Mucosa of rectum (tissue), 2 donors: ENCODE data around the gene ATP11A.

Experiments used
- H3K27ac ChIP-seq, 2 donors: one replicate each; pipeline ENCODE4 v1.7.0; 2013; ENCODE audit warnings: inconsistent platforms in 2 of 2, low read depth in 2 of 2, low read length in 2 of 2
- H3K27me3 ChIP-seq, 2 donors: one replicate each; pipeline ENCODE4 v1.7.0; 2013; ENCODE audit warnings: low read length in 2 of 2; ENCODE audit not compliant: control insufficient read depth in 2 of 2, insufficient read depth in 2 of 2
- H3K36me3 ChIP-seq, 2 donors: one replicate each; pipeline ENCODE4 v1.7.0; 2013; ENCODE audit warnings: low read length in 2 of 2; ENCODE audit not compliant: control insufficient read depth in 2 of 2, insufficient read depth in 2 of 2
- H3K4me1 ChIP-seq, 2 donors: one replicate each; pipeline ENCODE4 v1.7.0; 2013; ENCODE audit warnings: low read length in 2 of 2, mild to moderate bottlenecking in 1 of 2; ENCODE audit not compliant: control insufficient read depth in 2 of 2, insufficient read depth in 2 of 2
- H3K4me3 ChIP-seq, 2 donors: one replicate each; pipeline ENCODE4 v1.7.0; 2013; ENCODE audit warnings: low read length in 2 of 2
- H3K9ac ChIP-seq, 2 donors: one replicate each; pipeline ENCODE4 v1.7.0; 2013; ENCODE audit warnings: low read length in 2 of 2, low read depth in 1 of 2, mild to moderate bottlenecking in 1 of 2
- H3K9me3 ChIP-seq, 2 donors: one replicate each; pipeline ENCODE4 v1.7.0; 2013; ENCODE audit warnings: low read length in 2 of 2; ENCODE audit not compliant: control insufficient read depth in 2 of 2
- donor health status: healthy.
- donor health status: Normal muscosa, but diverticular disease.

The ATP11A gene

DNA sequence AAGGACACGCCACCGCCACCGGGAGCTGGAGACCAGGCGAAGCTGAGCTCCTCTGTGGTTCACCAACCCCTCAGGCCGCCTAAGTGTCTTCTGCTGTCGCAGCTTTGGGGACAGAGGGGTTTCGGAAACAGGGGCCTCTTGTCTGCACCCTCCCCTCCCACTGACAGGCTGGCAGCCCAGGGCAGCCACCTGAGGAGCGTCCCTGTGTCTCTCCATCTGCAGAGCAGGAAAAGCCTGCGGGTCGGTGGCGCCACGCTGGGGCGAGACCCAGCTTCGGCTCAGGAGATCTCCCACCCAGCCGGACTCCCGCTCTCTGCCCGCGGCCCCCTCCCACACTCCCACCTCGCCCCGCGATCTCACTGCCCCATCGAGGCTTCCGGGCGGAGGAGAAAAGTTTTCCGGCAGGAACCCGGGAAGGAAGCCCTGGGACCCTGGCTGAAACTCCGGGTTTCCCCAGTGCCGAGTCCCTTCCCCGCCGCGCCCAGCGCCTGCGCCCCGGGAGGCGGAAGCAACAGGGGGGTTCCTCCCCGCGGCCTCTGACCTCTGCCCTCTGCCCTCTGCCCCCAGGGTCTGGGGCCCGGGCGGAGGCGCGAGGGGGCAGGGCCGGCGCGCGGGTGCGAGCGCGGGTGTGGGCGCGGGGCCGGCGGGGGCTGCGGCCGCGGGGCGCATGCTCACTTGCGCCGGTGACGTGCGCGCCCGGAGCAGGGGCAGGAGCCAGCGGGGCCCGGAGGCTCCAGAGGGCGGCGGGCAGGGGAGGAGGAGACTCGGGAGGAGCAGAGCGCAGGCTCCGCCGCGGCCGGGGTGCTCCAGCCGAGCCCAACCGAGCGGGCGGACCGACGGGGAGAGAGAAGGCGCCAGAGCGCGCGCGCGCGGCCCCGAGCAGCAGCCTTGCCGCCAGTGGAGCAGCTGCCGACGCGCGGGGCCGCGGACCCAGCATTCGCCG is at the start of gene ATP11A:
Gene ATP11A, plus strand, starts transcription at position 736 of the 943 bp plus-strand sequence. CDS start 379 bp downstream, outside the sequence.
- no peaks in the 10 kb centered on the region for H3K9me3 ChIP-seq
- H3K36me3 ChIP-seq: no peaks in the 10 kb centered on the region
- peak within 1 kb of the TSS; percentile 67 to 72 for H3K4me3 ChIP-seq
- H3K4me1 ChIP-seq: peaks cover 7 to 11% of the 10 kb centered on the region in 2 donors
- no peaks in the 10 kb centered on the region for H3K27me3 ChIP-seq
- peak within 1 kb of the TSS; percentile 72 to 74 for H3K27ac ChIP-seq
- H3K9ac ChIP-seq: peak within 1 kb of the TSS; percentile 63 to 70

- H3K9me3 ChIP-seq: no peaks in the 10 kb centered on the region
- H3K4me1 ChIP-seq: no peaks in the 10 kb centered on the region
- no peak overlapping the region for H3K27ac ChIP-seq
- peaks cover 5 to 7% of the 10 kb centered on the region in 2 donors for H3K27me3 ChIP-seq
- H3K9ac ChIP-seq: no peak overlapping the region
- H3K36me3 ChIP-seq: no peaks in the 10 kb centered on the region
- H3K4me3 ChIP-seq: no peak overlapping the region
Observed at GRCh38 chr13:112641456-112642089, 48.3 kb upstream of the ATP11A start.

- H3K9ac ChIP-seq: no peak overlapping the region
- H3K27ac ChIP-seq: no peak overlapping the region
- H3K27me3 ChIP-seq: peaks cover 3 to 7% of the 10 kb centered on the region in 2 donors
- H3K36me3 ChIP-seq: no peaks in the 10 kb centered on the region
- no peaks in the 10 kb centered on the region for H3K9me3 ChIP-seq
- no peaks in the 10 kb centered on the region for H3K4me1 ChIP-seq
- H3K4me3 ChIP-seq: no peak overlapping the region
Observed at GRCh38 chr13:112642090-112642460, 47.8 kb upstream of the ATP11A start.

DNA sequence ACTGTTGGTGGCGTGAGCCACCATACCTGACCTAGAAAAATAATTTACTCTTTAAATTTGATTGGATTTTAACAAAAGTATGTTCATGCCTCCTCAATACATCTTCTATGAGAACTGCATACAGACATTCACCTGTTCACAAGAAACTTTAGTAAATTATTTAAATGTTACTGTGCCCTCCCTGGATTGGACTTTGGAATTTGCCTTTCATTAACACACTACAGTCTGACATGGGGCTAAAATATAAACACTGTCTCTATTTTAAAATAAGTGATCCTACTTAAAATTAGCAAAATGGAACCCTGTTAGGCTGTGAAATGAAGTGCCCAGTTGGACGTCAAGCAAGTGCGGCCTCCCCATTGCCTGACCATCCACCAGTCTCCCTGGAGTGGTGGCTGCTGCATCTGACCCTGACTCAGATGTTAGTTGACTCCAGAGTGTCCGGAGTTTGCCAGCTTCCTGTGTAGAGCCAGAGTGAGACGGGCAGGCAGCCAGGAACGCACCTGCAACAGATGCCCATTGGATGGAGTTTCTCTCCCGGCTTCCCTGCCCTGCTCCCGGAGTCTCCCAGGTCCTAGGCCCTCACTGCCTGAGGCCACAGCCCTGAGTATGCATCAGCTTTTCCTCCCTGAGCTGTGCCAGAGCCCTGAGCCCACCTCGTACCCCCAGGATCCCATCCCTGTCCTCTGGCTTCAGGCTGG is 45.9 kb upstream of the ATP11A start:
- peaks cover 0 to 5% of the 10 kb centered on the region in 2 donors for H3K27me3 ChIP-seq
- no peak overlapping the region for H3K4me3 ChIP-seq
- H3K36me3 ChIP-seq: no peaks in the 10 kb centered on the region
- H3K9me3 ChIP-seq: no peaks in the 10 kb centered on the region
- no peak overlapping the region for H3K27ac ChIP-seq
- H3K9ac ChIP-seq: no peak overlapping the region
- no peaks in the 10 kb centered on the region for H3K4me1 ChIP-seq

- Histone ChIP-seq H3K4me1 (no peaks in the 10 kb centered on the region), H3K9ac (no peak overlapping the region), H3K36me3 (no peaks in the 10 kb centered on the region), H3K4me3 (no peak overlapping the region), H3K27ac (no peak overlapping the region), H3K9me3 (no peaks in the 10 kb centered on the region), H3K27me3 (no peaks in the 10 kb centered on the region)
Observed at GRCh38 chr13:112645327-112645914, 44.4 kb upstream of the ATP11A start.

- no peaks in the 10 kb centered on the region for H3K9me3 ChIP-seq
- H3K9ac ChIP-seq: no peak overlapping the region
- H3K4me3 ChIP-seq: no peak overlapping the region
- no peak overlapping the region for H3K27ac ChIP-seq
- H3K36me3 ChIP-seq: no peaks in the 10 kb centered on the region
- no peaks in the 10 kb centered on the region for H3K4me1 ChIP-seq
- no peaks in the 10 kb centered on the region for H3K27me3 ChIP-seq
Observed at GRCh38 chr13:112647256-112647655, 42.6 kb upstream of the ATP11A start.

GRCh38 chr13:112648101-112648500 is 41.7 kb upstream of the ATP11A start:
- no peaks in the 10 kb centered on the region for H3K4me1 ChIP-seq
- H3K27ac ChIP-seq: no peak overlapping the region
- no peak overlapping the region for H3K9ac ChIP-seq
- H3K27me3 ChIP-seq: no peaks in the 10 kb centered on the region
- H3K4me3 ChIP-seq: no peak overlapping the region
- no peaks in the 10 kb centered on the region for H3K9me3 ChIP-seq
- no peaks in the 10 kb centered on the region for H3K36me3 ChIP-seq

DNA sequence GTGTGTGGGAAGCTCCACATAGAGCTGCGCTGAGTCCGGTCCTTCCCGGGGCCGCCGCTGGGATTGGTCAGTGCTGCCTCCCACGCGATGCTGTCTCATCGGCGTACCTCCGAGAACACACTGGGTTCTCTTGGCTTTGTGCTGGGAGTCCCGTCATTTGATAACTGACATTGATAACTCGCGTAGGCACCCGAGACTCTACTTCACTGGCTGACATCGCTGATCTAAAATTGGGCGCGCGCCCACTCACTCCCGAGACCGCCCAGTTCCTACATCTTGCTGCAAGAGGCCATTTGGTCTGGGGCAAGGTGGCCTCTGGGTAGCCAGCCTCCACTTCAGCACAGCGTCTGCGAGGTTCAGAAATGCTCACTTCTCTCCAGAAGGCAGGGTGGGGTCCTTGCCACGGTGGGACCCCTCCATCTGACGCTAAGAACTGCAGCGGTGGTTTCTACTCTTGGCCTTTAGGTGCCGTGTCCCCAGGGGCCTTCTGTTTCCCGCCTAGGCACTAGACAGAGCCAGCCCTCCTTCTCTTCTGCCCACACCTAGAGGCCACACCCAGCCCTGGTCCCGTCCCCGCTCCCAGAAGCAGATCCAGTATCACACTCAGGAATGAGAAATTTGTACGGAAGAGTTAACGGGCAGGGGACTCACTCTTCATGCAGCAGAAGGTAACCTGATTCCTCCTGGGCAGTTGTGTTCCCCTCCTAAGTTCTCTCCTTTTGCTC is 40.7 kb upstream of the ATP11A start:
- Histone ChIP-seq H3K9ac (no peak overlapping the region), H3K4me1 (no peaks in the 10 kb centered on the region), H3K36me3 (no peaks in the 10 kb centered on the region), H3K4me3 (no peak overlapping the region), H3K27me3 (no peaks in the 10 kb centered on the region), H3K27ac (no peak overlapping the region), H3K9me3 (no peaks in the 10 kb centered on the region)

DNA sequence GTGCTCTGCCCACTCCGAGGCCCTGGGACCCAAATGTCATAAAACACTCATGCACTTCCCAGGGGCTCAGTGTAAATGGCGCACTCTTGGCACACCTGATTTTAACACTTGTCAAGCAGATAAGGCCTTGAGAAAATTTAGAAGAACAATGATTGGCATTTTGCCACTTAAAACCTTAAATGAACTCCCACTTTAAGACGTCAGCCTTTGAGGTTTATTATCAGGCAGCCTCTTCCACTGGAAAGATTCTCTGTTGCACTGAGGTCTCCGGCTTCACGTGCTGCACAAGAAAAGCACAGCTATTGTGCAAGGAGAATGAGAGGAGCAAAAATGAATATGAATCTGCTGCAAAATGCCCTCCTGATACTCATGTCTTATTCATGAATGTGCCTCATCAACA is 38.5 kb upstream of the ATP11A start:
- no peaks in the 10 kb centered on the region for H3K9me3 ChIP-seq
- H3K9ac ChIP-seq: no peak overlapping the region
- no peaks in the 10 kb centered on the region for H3K4me1 ChIP-seq
- no peak overlapping the region for H3K4me3 ChIP-seq
- no peaks in the 10 kb centered on the region for H3K27me3 ChIP-seq
- no peaks in the 10 kb centered on the region for H3K36me3 ChIP-seq
- H3K27ac ChIP-seq: no peak overlapping the region
